ENCODE data around the gene TTLL5. TPM values are rescaled to one million over a fixed set of nuclear protein-coding genes. Genes with fewer than 3 reads are reported as not detected.

TTLL5 gene
- total RNA-seq, 2 experiments from 2014 or later: 19.8 to 26.4 TPM

- ATAC-seq (ENCODE audit: poor library complexity): no peak
- POLR2A ChIA-PET: no interaction called here
- no peak for TF ChIP-seq CTCF (IDR thresholded peaks at IDR 0.05)
- Histone ChIP-seq H3K36me3 (ENCODE audit: insufficient read depth, low read length) (peaks cover 25% of the 10 kb centered on the region), H3K4me1 (ENCODE audit: insufficient read depth, low read length) (no peaks in the 10 kb centered on the region), H3K27ac (ENCODE audit: low read depth in 1 of 2, low read length in 2 of 2) (no peak overlapping the region), H3K27me3 (ENCODE audit: control insufficient read depth in 1 of 2, insufficient read depth in 2 of 2, low read length in 2 of 2) (no peaks in the 10 kb centered on the region), H3K9me3 (ENCODE audit: control insufficient read depth in 1 of 2, insufficient read depth in 1 of 2, low read length in 2 of 2) (no peaks in the 10 kb centered on the region), H3K4me3 (ENCODE audit: low read length) (no peak overlapping the region)
- Mint-ChIP-seq H3K4me1 (ENCODE audit: low read depth) (no peaks in the 10 kb centered on the region), H3K36me3 (ENCODE audit: low read depth) (peaks cover 65% of the 10 kb centered on the region), H3K4me3 (no peak overlapping the region), H3K27me3 (no peaks in the 10 kb centered on the region), H3K27ac (no peak overlapping the region), H3K9me3 (peaks cover 2% of the 10 kb centered on the region)
- CTCF ChIA-PET: no interaction called here
- no peak for DNase-seq
- intact Hi-C loops (cut with DNase I, micrococcal nuclease): no loop called here
Measured at GRCh38 chr14:75673345-75674035, 12.4 kb downstream of the TTLL5 start.

DNA sequence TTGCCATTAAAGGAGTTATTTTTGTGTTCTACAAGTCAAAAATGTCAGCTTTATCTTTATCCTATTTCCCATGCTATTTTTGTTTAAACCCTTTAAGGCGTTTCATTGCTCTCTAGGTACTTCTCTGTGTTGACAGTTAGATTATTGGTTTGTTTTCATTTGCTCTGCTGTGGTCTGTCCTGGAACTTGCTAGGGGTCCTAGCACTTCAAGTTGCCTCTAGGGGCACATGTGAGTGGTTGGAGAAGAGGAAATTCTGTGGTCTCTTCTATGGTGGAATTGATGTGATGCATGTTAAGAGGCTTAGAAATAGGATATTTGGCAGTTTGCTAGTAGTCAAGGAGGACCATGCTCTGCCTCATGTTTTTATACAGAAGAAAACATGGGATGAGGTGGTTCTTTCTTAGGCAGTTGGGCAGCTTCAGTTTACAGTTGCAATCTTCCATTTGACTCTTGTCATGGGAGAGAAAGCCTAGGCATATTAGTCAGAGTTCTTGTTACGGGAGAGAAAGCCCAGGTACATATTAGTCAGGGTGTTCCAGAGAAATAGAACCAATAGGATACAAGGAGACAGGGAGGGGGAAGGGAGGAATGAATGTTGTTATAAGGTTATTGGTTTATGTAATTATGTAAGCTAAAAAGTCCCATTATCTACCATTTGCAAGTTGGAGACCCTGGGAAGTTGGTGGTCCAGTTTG lies 14.4 kb downstream of the TTLL5 start:
- no peaks in the 10 kb centered on the region for H3K4me1 ChIP-seq (ENCODE audit: insufficient read depth, low read length)
- POLR2A ChIA-PET: interaction anchor here (1.5 kb wide), 1 partner anchor 15 kb away, joined by 4 read pairs; the partner anchor contains the start of genes ERG28 and TTLL5
- no peaks in the 10 kb centered on the region for H3K9me3 ChIP-seq (ENCODE audit: control insufficient read depth in 1 of 2, insufficient read depth in 1 of 2, low read length in 2 of 2)
- Mint-ChIP-seq H3K9me3 (peaks cover 2% of the 10 kb centered on the region), H3K27me3 (no peaks in the 10 kb centered on the region), H3K27ac (no peak overlapping the region), H3K4me3 (no peak overlapping the region), H3K36me3 (ENCODE audit: low read depth) (peaks cover 56% of the 10 kb centered on the region), H3K4me1 (ENCODE audit: low read depth) (no peaks in the 10 kb centered on the region)
- no peak for TF ChIP-seq CTCF (IDR thresholded peaks at IDR 0.05)
- no peak overlapping the region for H3K27ac ChIP-seq (ENCODE audit: low read depth in 1 of 2, low read length in 2 of 2)
- no peaks in the 10 kb centered on the region for H3K27me3 ChIP-seq (ENCODE audit: control insufficient read depth in 1 of 2, insufficient read depth in 2 of 2, low read length in 2 of 2)
- DNase-seq (no peak), ATAC-seq (ENCODE audit: poor library complexity) (no peak)
- intact Hi-C loops (cut with DNase I, micrococcal nuclease): no loop called here
- peaks cover 17% of the 10 kb centered on the region for H3K36me3 ChIP-seq (ENCODE audit: insufficient read depth, low read length)
- no peak overlapping the region for H3K4me3 ChIP-seq (ENCODE audit: low read length)
- CTCF ChIA-PET: interaction anchor here (0.6 to 1.5 kb wide), 2 partner anchors 21 to 200 kb away, joined by 4 to 5 read pairs; no protein-coding TSS in a partner anchor

GRCh38 chr14:75685910-75686309 lies 24.9 kb downstream of the TTLL5 start:
- intact Hi-C loops (cut with DNase I, micrococcal nuclease): no loop called here
- Histone ChIP-seq H3K27me3 (ENCODE audit: control insufficient read depth in 1 of 2, insufficient read depth in 2 of 2, low read length in 2 of 2) (no peaks in the 10 kb centered on the region), H3K36me3 (ENCODE audit: insufficient read depth, low read length) (peaks cover 32% of the 10 kb centered on the region), H3K9me3 (ENCODE audit: control insufficient read depth in 1 of 2, insufficient read depth in 1 of 2, low read length in 2 of 2) (no peaks in the 10 kb centered on the region), H3K4me3 (ENCODE audit: low read length) (no peak overlapping the region), H3K27ac (ENCODE audit: low read depth in 1 of 2, low read length in 2 of 2) (no peak overlapping the region), H3K4me1 (ENCODE audit: insufficient read depth, low read length) (no peaks in the 10 kb centered on the region)
- ChIA-PET POLR2A (no interaction called here), CTCF (interaction anchor here (0.6 kb wide), 1 partner anchor 26 kb away, joined by 3 read pairs; no protein-coding TSS in a partner anchor)
- ATAC-seq (ENCODE audit: poor library complexity) (no peak), DNase-seq (no peak)
- no peaks in the 10 kb centered on the region for H3K9me3 Mint-ChIP-seq
- no peaks in the 10 kb centered on the region for H3K4me1 Mint-ChIP-seq (ENCODE audit: low read depth)
- peaks cover 75% of the 10 kb centered on the region for H3K36me3 Mint-ChIP-seq (ENCODE audit: low read depth)
- H3K4me3 Mint-ChIP-seq: no peak overlapping the region
- H3K27ac Mint-ChIP-seq: no peak overlapping the region
- H3K27me3 Mint-ChIP-seq: no peaks in the 10 kb centered on the region
- TF ChIP-seq CTCF (IDR thresholded peaks at IDR 0.05): no peak

Measured in CD4-positive, alpha-beta T cell (primary cell).